IMR-90 (cell line): Measurements from ENCODE around the gene OBI1. TPM values are rescaled to one million over a fixed set of nuclear protein-coding genes. Genes with fewer than 3 reads are reported as not detected.

ENCODE experiments used
- ATAC-seq: fragments of 200-7000 bp; cut with Tn5 transposase; 2 replicates; pipeline ENCODE4 v1.9.1; 2020; ENCODE audit warnings: low read depth, mild to moderate bottlenecking, moderate library complexity
- BruUV-seq: library from RNA; stranded (reverse); fragments of 400-500 nt; replicated peaks from 2 replicates; lab custom pipeline; 2021; lab: Mats Ljungman, UMichigan
- CTCF ChIA-PET: fragments of 300-600 bp; formaldehyde crosslinking; extraction: SDS; loops from one replicate; lab custom pipeline; 2021; ENCODE audit warnings: antibody characterized with exemption; lab: Yijun Ruan, JAX
- POLR2A ChIA-PET: fragments of 300-600 bp; sonication (Branson Sonifier 250); formaldehyde crosslinking; loops from one replicate; lab custom pipeline; 2022; ENCODE audit warnings: antibody characterized with exemption; ENCODE audit not compliant: unreplicated experiment; lab: Charles Lee
- DNase-seq: peaks from one replicate; pipeline ENCODE4 v3.0.0; 2013
- H2AFZ ChIP-seq: replicated peaks from 2 replicates; pipeline ENCODE3; 2013; ENCODE audit warnings: low read length, mild to moderate bottlenecking; ENCODE audit not compliant: poor library complexity
- H2AK5ac ChIP-seq: 2 replicates; pipeline ENCODE4 v1.6.1; 2013; ENCODE audit warnings: low read depth, low read length, inconsistent platforms
- H2AK9ac ChIP-seq: replicated peaks from 2 replicates; pipeline ENCODE3; 2013; ENCODE audit warnings: mild to moderate bottlenecking, low read depth, low read length, moderate library complexity; ENCODE audit not compliant: poor library complexity
- H2BK120ac ChIP-seq: 2 replicates; pipeline ENCODE4 v1.6.1; 2013; ENCODE audit warnings: low read depth, low read length, inconsistent platforms
- H2BK15ac ChIP-seq: 3 replicates; pipeline ENCODE4 v1.6.1; 2013; ENCODE audit warnings: low read depth, low read length, inconsistent platforms
- H2BK20ac ChIP-seq: 2 replicates; pipeline ENCODE4 v1.6.1; 2013; ENCODE audit warnings: low read depth, mild to moderate bottlenecking, inconsistent platforms, low read length, moderate library complexity
- H2BK5ac ChIP-seq: 2 replicates; pipeline ENCODE4 v1.6.1; 2013; ENCODE audit warnings: mild to moderate bottlenecking, low read depth, low read length, inconsistent platforms; ENCODE audit not compliant: poor library complexity, severe bottlenecking
- H3K14ac ChIP-seq: replicated peaks from 2 replicates; pipeline ENCODE4 v1.6.1; 2013; ENCODE audit warnings: low read depth, low read length, inconsistent platforms
- H3K18ac ChIP-seq: 2 replicates; pipeline ENCODE4 v1.6.1; 2013; ENCODE audit warnings: low read depth, low read length, control low read depth
- H3K23ac ChIP-seq: 2 replicates; pipeline ENCODE4 v1.6.1; 2013; ENCODE audit warnings: low read depth, low read length, inconsistent platforms
- H3K27ac ChIP-seq: 2 replicates; pipeline ENCODE4 v1.5.1; 2013; ENCODE audit warnings: mild to moderate bottlenecking, control low read depth, low read length; ENCODE audit not compliant: insufficient read depth
- H3K27me3 ChIP-seq: 2 replicates; pipeline ENCODE4 v1.6.1; 2013; ENCODE audit warnings: low read length; ENCODE audit not compliant: control insufficient read depth, insufficient read depth
- H3K36me3 ChIP-seq: 2 replicates; pipeline ENCODE4 v1.6.1; 2013; ENCODE audit warnings: low read length, mixed read lengths; ENCODE audit not compliant: control insufficient read depth, insufficient read depth
- H3K4ac ChIP-seq: 2 replicates; pipeline ENCODE4 v1.6.1; 2013; ENCODE audit warnings: low read depth, low read length, inconsistent platforms
- H3K4me1 ChIP-seq: 2 replicates; pipeline ENCODE4 v1.6.1; 2013; ENCODE audit warnings: low read length, mixed read lengths; ENCODE audit not compliant: control insufficient read depth, insufficient read depth
- H3K4me2 ChIP-seq: 2 replicates; pipeline ENCODE4 v1.6.1; 2013; ENCODE audit warnings: low read depth, mild to moderate bottlenecking, control low read depth, low read length, moderate library complexity
- H3K4me3 ChIP-seq: 2 replicates; pipeline ENCODE4 v1.5.1; 2013; ENCODE audit warnings: low read depth, mild to moderate bottlenecking, control low read depth, low read length, moderate library complexity; ENCODE audit not compliant: insufficient read depth
- H3K56ac ChIP-seq: 2 replicates; pipeline ENCODE4 v1.6.1; 2013; ENCODE audit warnings: low read length, inconsistent platforms; ENCODE audit not compliant: insufficient read depth; ENCODE audit errors: extremely low read depth
- H3K79me1 ChIP-seq, 2 experiments: 2 replicates each; pipeline ENCODE4 v1.6.1; 2013; ENCODE audit warnings: low read length in 2 of 2, inconsistent platforms in 1 of 2, low read depth in 1 of 2
- H3K9ac ChIP-seq: 2 replicates; pipeline ENCODE4 v1.6.1; 2013; ENCODE audit warnings: low read depth, low read length, control low read depth
- H3K9me1 ChIP-seq: 2 replicates; pipeline ENCODE4 v1.6.1; 2013; ENCODE audit warnings: low read length, inconsistent platforms; ENCODE audit not compliant: insufficient read depth
- H3K9me3 ChIP-seq: 2 replicates; pipeline ENCODE4 v1.6.1; 2013; ENCODE audit warnings: low read length; ENCODE audit not compliant: control insufficient read depth, insufficient read depth
- H4K20me1 ChIP-seq: 2 replicates; pipeline ENCODE4 v1.6.1; 2013; ENCODE audit warnings: low read length, inconsistent platforms; ENCODE audit not compliant: insufficient read depth
- H4K5ac ChIP-seq: 2 replicates; pipeline ENCODE4 v1.6.1; 2013; ENCODE audit warnings: mild to moderate bottlenecking, low read depth, low read length, control low read depth
- H4K8ac ChIP-seq, 2 experiments: 2 replicates each; pipeline ENCODE4 v1.6.1; 2013; ENCODE audit warnings: low read depth in 2 of 2, low read length in 2 of 2, control low read depth in 1 of 2, inconsistent platforms in 1 of 2
- H4K91ac ChIP-seq: 2 replicates; pipeline ENCODE4 v1.6.1; 2013; ENCODE audit warnings: low read depth, low read length, inconsistent platforms; ENCODE audit not compliant: insufficient read depth
- BHLHE40 ChIP-seq: fragments of 150-350 bp; IDR thresholded peaks from 2 replicates; pipeline ENCODE4 v1.6.1; 2016; ENCODE audit warnings: mild to moderate bottlenecking, low read depth, low read length
- CHD1 ChIP-seq: IDR thresholded peaks from 2 replicates; pipeline ENCODE4 v1.6.1; 2012; ENCODE audit warnings: low read depth, low read length, improper control_type of control experiment
- FOS ChIP-seq: fragments of 150-350 bp; IDR thresholded peaks from 2 replicates; pipeline ENCODE4 v1.6.1; 2016; ENCODE audit warnings: low read depth, low read length
- NFE2L2 ChIP-seq: fragments of 150-350 bp; IDR thresholded peaks from 2 replicates; pipeline ENCODE4 v1.6.1; 2016; ENCODE audit warnings: low read depth, mild to moderate bottlenecking, low read length
- POLR2A ChIP-seq: IDR thresholded peaks from 2 replicates; pipeline ENCODE4 v1.6.1; 2012; ENCODE audit warnings: mild to moderate bottlenecking, low read depth, low read length
- RCOR1 ChIP-seq: IDR thresholded peaks from 2 replicates; pipeline ENCODE4 v1.6.1; 2012; ENCODE audit warnings: mild to moderate bottlenecking, low read length, improper control_type of control experiment; ENCODE audit not compliant: insufficient replicate concordance
- RFX5 ChIP-seq: IDR thresholded peaks from 2 replicates; pipeline ENCODE4 v1.8.0; 2012; ENCODE audit warnings: low read depth, mild to moderate bottlenecking, low read length, moderate library complexity
- SMC3 ChIP-seq: fragments of 150-350 bp; IDR thresholded peaks from 2 replicates; pipeline ENCODE4 v1.6.1; 2016; ENCODE audit warnings: low read depth, mild to moderate bottlenecking, antibody characterized with exemption, low read length, moderate library complexity
- WGBS, 2 experiments: methylation state at CpG; one replicate each; pipeline versions ENCODE4 v1.1.5 to v1.1.7; 2013; ENCODE audit warnings: missing lambda C conversion rate in 2 of 2; ENCODE audit not compliant: insufficient read length in 1 of 2; ENCODE audit errors: extremely low coverage in 2 of 2; 5-methylcytosine and 5-hydroxymethylcytosine counted together
- dilution Hi-C: fragments of 300-500 bp; cut with HindIII; formaldehyde crosslinking; loops from one replicate; pipeline ENCODE4 v1.14.3; 2018; ENCODE audit warnings: low sequenced_read_pairs; ENCODE audit not compliant: unreplicated experiment
- in situ Hi-C: fragments of 300-500 bp; cut with MboI; formaldehyde crosslinking; loops from 3 replicates; pipeline ENCODE4 v1.14.3; 2019; ENCODE audit warnings: low sequenced_read_pairs, inconsistent platforms, mixed read lengths
- intact Hi-C: fragments of 100-400 bp; cut with micrococcal nuclease; formaldehyde crosslinking; loops from 2 replicates; pipeline ENCODE4 v1.10.0; 2022
- polyA plus RNA-seq, 3 experiments: library from polyadenylated mRNA; depleted of rRNA; stranded (reverse); fragments of >200 nt; gene quantifications; 2 replicates each; pipeline ENCODE4 v1.2.3, GENCODE V29; 2012; ENCODE audit warnings: low replicate concordance in 1 of 3
- total RNA-seq: library from RNA; depleted of rRNA; stranded (reverse); fragments of >200 nt; gene quantifications from 2 replicates; pipeline ENCODE4 v1.2.3, GENCODE V29; 2012
- TF ChIP-seq, protein P1 (sequence below): conservative IDR thresholded peaks from 2 replicates; pipeline ENCODE4 v1.5.1; 2012; ENCODE audit warnings: mild to moderate bottlenecking, low read depth, low read length, improper control_type of control experiment
- TF ChIP-seq, protein P2 (sequence below): fragments of 150-350 bp; IDR thresholded peaks from 2 replicates; pipeline ENCODE4 v1.6.1; 2016; ENCODE audit warnings: low read depth, mild to moderate bottlenecking, low read length, moderate library complexity, borderline replicate concordance

OBI1 gene
- total and polyA plus RNA-seq, 2 of the 4 experiments (the other 2 are of a cell fraction): 4.4 to 11.8 TPM

DNA sequence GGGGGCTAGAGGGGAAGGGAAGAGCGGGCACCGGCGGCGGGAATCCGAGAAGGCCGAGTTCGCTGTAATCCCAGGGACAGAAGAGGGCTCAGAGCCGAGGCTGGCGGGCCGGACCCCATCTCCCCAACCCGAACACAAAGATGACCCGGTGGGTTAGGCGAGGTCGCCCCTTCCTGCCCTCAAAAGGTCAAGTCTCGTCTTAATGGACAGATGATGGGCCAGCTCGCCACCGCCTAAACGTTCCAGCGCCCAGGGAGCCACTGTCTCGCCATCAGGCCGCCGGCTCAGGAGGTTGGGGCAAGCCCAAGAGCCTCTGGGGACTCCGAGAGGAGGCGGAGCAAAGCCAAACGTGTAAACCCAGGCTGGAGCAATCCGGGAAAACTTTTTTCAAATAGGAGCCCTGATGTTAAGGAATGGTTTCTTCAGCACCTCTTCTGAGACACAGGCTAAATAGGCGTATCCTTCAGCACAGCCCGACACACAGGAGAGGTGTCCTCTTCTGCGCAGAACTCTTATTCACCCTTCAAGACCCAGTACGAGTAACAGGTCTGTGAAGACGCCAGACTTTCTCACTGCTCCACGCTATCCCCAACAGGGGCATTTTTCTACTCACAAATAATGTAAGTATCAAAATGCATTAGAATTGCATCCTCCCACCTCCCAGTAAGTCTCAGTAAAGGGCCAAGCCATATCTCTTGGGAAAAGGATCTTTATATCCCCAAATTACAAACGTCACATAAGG is 49.3 kb downstream of the OBI1 start:
- Histone ChIP-seq H3K23ac (no peak overlapping the region; the same call in 1 of the 2 replicates), H2BK120ac (no peak overlapping the region), H3K18ac (no peak overlapping the region), H3K56ac (no peak overlapping the region), H3K79me1 (no peaks in the 10 kb centered on the region), H3K9me3 (peaks cover 10% of the 10 kb centered on the region; the same call in 1 of the 2 replicates), H3K9ac (no peak overlapping the region), H2AK9ac (peak overlapping the region; percentile 47), H3K27ac (no peak overlapping the region), H4K5ac (no peak overlapping the region), H3K4me3 (peak overlapping the region; percentile 42), H4K8ac (no peak overlapping the region), H3K36me3 (no peaks in the 10 kb centered on the region), H2BK20ac (no peak overlapping the region), H3K4me1 (peaks cover 3% of the 10 kb centered on the region; the same call in 1 of the 2 replicates), H3K4me2 (peak overlapping the region; percentile 87), H4K91ac (no peak overlapping the region), H2AFZ (peak overlapping the region; percentile 78), H2BK5ac (no peak overlapping the region), H2AK5ac (no peak overlapping the region), H4K20me1 (no peaks in the 10 kb centered on the region), H3K14ac (no peak overlapping the region), H3K9me1 (no peaks in the 10 kb centered on the region), H2BK15ac (no peak overlapping the region), H3K27me3 (peaks cover 64% of the 10 kb centered on the region), H3K4ac (no peak overlapping the region)
- POLR2A ChIA-PET: interaction anchor here (0.5 kb wide), 1 partner anchor 163 kb away, joined by 3 read pairs; no protein-coding TSS in a partner anchor
- BruUV-seq: no TSS peak
- intact Hi-C loops: no loop called here
- dilution Hi-C loops: no loop called here
- CTCF ChIA-PET: no interaction called here
- ATAC-seq (peak; percentile 49), DNase-seq (no peak)
- TF ChIP-seq, protein P1, sequence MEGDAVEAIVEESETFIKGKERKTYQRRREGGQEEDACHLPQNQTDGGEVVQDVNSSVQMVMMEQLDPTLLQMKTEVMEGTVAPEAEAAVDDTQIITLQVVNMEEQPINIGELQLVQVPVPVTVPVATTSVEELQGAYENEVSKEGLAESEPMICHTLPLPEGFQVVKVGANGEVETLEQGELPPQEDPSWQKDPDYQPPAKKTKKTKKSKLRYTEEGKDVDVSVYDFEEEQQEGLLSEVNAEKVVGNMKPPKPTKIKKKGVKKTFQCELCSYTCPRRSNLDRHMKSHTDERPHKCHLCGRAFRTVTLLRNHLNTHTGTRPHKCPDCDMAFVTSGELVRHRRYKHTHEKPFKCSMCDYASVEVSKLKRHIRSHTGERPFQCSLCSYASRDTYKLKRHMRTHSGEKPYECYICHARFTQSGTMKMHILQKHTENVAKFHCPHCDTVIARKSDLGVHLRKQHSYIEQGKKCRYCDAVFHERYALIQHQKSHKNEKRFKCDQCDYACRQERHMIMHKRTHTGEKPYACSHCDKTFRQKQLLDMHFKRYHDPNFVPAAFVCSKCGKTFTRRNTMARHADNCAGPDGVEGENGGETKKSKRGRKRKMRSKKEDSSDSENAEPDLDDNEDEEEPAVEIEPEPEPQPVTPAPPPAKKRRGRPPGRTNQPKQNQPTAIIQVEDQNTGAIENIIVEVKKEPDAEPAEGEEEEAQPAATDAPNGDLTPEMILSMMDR: no peak
- TF ChIP-seq RCOR1 (no peak), BHLHE40 (no peak), NFE2L2 (no peak), CHD1 (no peak), POLR2A (no peak), SMC3 (no peak), RFX5 (no peak), FOS (no peak)
- TF ChIP-seq, protein P2, sequence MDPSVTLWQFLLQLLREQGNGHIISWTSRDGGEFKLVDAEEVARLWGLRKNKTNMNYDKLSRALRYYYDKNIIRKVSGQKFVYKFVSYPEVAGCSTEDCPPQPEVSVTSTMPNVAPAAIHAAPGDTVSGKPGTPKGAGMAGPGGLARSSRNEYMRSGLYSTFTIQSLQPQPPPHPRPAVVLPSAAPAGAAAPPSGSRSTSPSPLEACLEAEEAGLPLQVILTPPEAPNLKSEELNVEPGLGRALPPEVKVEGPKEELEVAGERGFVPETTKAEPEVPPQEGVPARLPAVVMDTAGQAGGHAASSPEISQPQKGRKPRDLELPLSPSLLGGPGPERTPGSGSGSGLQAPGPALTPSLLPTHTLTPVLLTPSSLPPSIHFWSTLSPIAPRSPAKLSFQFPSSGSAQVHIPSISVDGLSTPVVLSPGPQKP: no peak
- 14% methylated on average over 7 of the region's 33 CpGs; no CpG with 5 or more reads in 1 of the 2 experiments for WGBS, 2 experiments
- in situ Hi-C loops: no loop called here
